ENCODE results near the gene MMP10.

GRCh38 chr11:102762361-102762767, 18.1 kb downstream of the MMP10 start:
- TF ChIP-seq EZH2 (IDR thresholded peaks at IDR 0.05; ENCODE audit: low read depth): no peak
- TF ChIP-seq, protein P1, sequence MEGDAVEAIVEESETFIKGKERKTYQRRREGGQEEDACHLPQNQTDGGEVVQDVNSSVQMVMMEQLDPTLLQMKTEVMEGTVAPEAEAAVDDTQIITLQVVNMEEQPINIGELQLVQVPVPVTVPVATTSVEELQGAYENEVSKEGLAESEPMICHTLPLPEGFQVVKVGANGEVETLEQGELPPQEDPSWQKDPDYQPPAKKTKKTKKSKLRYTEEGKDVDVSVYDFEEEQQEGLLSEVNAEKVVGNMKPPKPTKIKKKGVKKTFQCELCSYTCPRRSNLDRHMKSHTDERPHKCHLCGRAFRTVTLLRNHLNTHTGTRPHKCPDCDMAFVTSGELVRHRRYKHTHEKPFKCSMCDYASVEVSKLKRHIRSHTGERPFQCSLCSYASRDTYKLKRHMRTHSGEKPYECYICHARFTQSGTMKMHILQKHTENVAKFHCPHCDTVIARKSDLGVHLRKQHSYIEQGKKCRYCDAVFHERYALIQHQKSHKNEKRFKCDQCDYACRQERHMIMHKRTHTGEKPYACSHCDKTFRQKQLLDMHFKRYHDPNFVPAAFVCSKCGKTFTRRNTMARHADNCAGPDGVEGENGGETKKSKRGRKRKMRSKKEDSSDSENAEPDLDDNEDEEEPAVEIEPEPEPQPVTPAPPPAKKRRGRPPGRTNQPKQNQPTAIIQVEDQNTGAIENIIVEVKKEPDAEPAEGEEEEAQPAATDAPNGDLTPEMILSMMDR (conservative IDR thresholded peaks at IDR 0.05): no peak

Measured in PC-9 (cell line).